SK-N-SH (cell line): ENCODE data around the gene ADAMTS3. TPM values are rescaled to one million over a fixed set of nuclear protein-coding genes. Genes with fewer than 3 reads are reported as not detected.

Experiments
- CTCF ChIA-PET: fragments of 300-600, 350-600 bp; formaldehyde crosslinking; extraction: SDS; loops from one replicate; lab custom pipeline; 2021; lab: Yijun Ruan, JAX
- POLR2A ChIA-PET: fragments of 350-600 bp; sonication (Branson Sonifier 250); formaldehyde crosslinking; extraction: SDS; loops from one replicate; lab custom pipeline; 2020; ENCODE audit warnings: antibody characterized with exemption, inconsistent platforms; lab: Yijun Ruan, JAX
- DNase-seq: peaks from one replicate; pipeline ENCODE4 v3.0.0; 2012
- H2AFZ ChIP-seq: fragments of 200-600 bp; sonication (generic); 2 replicates; pipeline ENCODE4 v1.8.1; 2016; ENCODE audit warnings: antibody characterized with exemption, mild to moderate bottlenecking, low read depth
- H3F3A ChIP-seq: fragments of 200-600 bp; sonication (generic); replicated peaks from 2 replicates; pipeline ENCODE3; 2016; ENCODE audit warnings: antibody characterized with exemption, mild to moderate bottlenecking; ENCODE audit not compliant: insufficient read depth
- H3K27ac ChIP-seq, 2 experiments: fragments of 200-500 bp in 1 of 2; fragments of 200-600 bp in 1 of 2; sonication (Bioruptor generic) in 1 of 2; sonication (generic), shearing (Covaris generic) in 1 of 2; 2 replicates each; pipeline versions ENCODE4 v1.5.1 to v1.6.1; 2014 to 2016; ENCODE audit warnings: low read depth in 2 of 2, inconsistent platforms in 1 of 2, low read length in 1 of 2, mild to moderate bottlenecking in 1 of 2, mixed read lengths in 1 of 2
- H3K27me3 ChIP-seq: fragments of 200-600 bp; sonication (generic), shearing (Covaris generic); 2 replicates; pipeline ENCODE4 v1.6.1; 2016; ENCODE audit warnings: mixed run types; ENCODE audit not compliant: insufficient read depth
- H3K36me3 ChIP-seq, 2 experiments: fragments of 200-500 bp in 1 of 2; fragments of 200-600 bp in 1 of 2; sonication (Bioruptor generic) in 1 of 2; sonication (generic) in 1 of 2; replicated peaks in 1 of 2; 2 replicates each; pipeline versions ENCODE3 to v1.5.1; 2014 to 2016; ENCODE audit warnings: low read length in 1 of 2, mild to moderate bottlenecking in 1 of 2; ENCODE audit not compliant: insufficient read depth in 2 of 2, control insufficient read depth in 1 of 2
- H3K4me1 ChIP-seq, 2 experiments: fragments of 200-500 bp in 1 of 2; fragments of 200-600 bp in 1 of 2; sonication (Bioruptor generic) in 1 of 2; sonication (generic), shearing (Covaris generic) in 1 of 2; 2 replicates each; pipeline versions ENCODE4 v1.5.1 to v1.6.1; 2014 to 2016; ENCODE audit warnings: low read depth in 1 of 2, low read length in 1 of 2, mixed run types in 1 of 2; ENCODE audit not compliant: insufficient read depth in 2 of 2, control insufficient read depth in 1 of 2
- H3K4me2 ChIP-seq: fragments of 200-600 bp; sonication (generic), shearing (Covaris generic); 2 replicates; pipeline ENCODE4 v1.6.1; 2017; ENCODE audit warnings: mixed run types
- H3K4me3 ChIP-seq, 2 experiments: fragments of 200-500 bp in 1 of 2; fragments of 200-600 bp in 1 of 2; sonication (Bioruptor generic) in 1 of 2; sonication (generic), shearing (Covaris generic) in 1 of 2; 2 replicates each; pipeline versions ENCODE4 v1.5.1 to v1.8.1; 2014 to 2016; ENCODE audit warnings: low read depth in 2 of 2, inconsistent platforms in 1 of 2, low read length in 1 of 2, mild to moderate bottlenecking in 1 of 2, mixed read lengths in 1 of 2, moderate library complexity in 1 of 2
- H3K79me2 ChIP-seq: fragments of 200-600 bp; sonication (generic); 2 replicates; pipeline ENCODE4 v1.8.1; 2017; ENCODE audit warnings: mild to moderate bottlenecking; ENCODE audit not compliant: insufficient read depth
- H3K9ac ChIP-seq: fragments of 200-600 bp; sonication (generic); 2 replicates; pipeline ENCODE4 v1.6.1; 2017; ENCODE audit warnings: mixed run types
- H3K9me2 ChIP-seq: fragments of 200-600 bp; sonication (generic); 2 replicates; pipeline ENCODE4 v1.6.1; 2017; ENCODE audit warnings: mixed run types
- H3K9me3 ChIP-seq: fragments of 200-600 bp; sonication (generic); 2 replicates; pipeline ENCODE4 v1.6.1; 2017; ENCODE audit warnings: mixed run types, mild to moderate bottlenecking, moderate library complexity
- H4K20me1 ChIP-seq: fragments of 200-600 bp; sonication (generic); 2 replicates; pipeline ENCODE4 v1.6.1; 2017; ENCODE audit warnings: mild to moderate bottlenecking, mixed run types; ENCODE audit not compliant: insufficient read depth
- EZH2phosphoT487 ChIP-seq: fragments of 200-600 bp; sonication (generic); IDR thresholded peaks from 2 replicates; pipeline ENCODE4 v1.6.1; 2017; ENCODE audit warnings: low read depth, mixed run types, mild to moderate bottlenecking, antibody characterized with exemption, moderate library complexity, borderline replicate concordance
- FOXM1 ChIP-seq: IDR thresholded peaks from 2 replicates; pipeline ENCODE4 v1.4.0; 2012; ENCODE audit warnings: low read depth, mild to moderate bottlenecking
- GABPA ChIP-seq: IDR thresholded peaks from 2 replicates; pipeline ENCODE4 v1.4.0; 2012; ENCODE audit warnings: low read depth, mild to moderate bottlenecking
- GATA2 ChIP-seq: sonication (generic); formaldehyde crosslinking; IDR thresholded peaks from 2 replicates; pipeline ENCODE4 v1.5.0; 2020; ENCODE audit warnings: mild to moderate bottlenecking, missing genetic modification reagents
- IRF3 ChIP-seq: fragments of 150-350 bp; IDR thresholded peaks from 2 replicates; pipeline ENCODE4 v1.6.1; 2016; ENCODE audit warnings: mild to moderate bottlenecking, low read depth, low read length
- JUND ChIP-seq: IDR thresholded peaks from 2 replicates; pipeline ENCODE4 v1.4.0; 2012
- MEF2A ChIP-seq: IDR thresholded peaks from 2 replicates; pipeline ENCODE4 v1.4.0; 2012; ENCODE audit warnings: low read depth, borderline replicate concordance
- MXI1 ChIP-seq: IDR thresholded peaks from 2 replicates; pipeline ENCODE4 v1.6.1; 2012; ENCODE audit warnings: mild to moderate bottlenecking, low read depth, low read length, improper control_type of control experiment
- NFIC ChIP-seq: IDR thresholded peaks from 2 replicates; pipeline ENCODE4 v1.4.0; 2012; ENCODE audit warnings: borderline replicate concordance
- NRF1 ChIP-seq: IDR thresholded peaks from 2 replicates; pipeline ENCODE4 v1.6.1; 2012; ENCODE audit warnings: low read depth, mild to moderate bottlenecking, low read length
- PBX3 ChIP-seq: IDR thresholded peaks from 2 replicates; pipeline ENCODE4; 2012
- RAD21 ChIP-seq: IDR thresholded peaks from 2 replicates; pipeline ENCODE4 v1.6.1; 2012; ENCODE audit warnings: mild to moderate bottlenecking, low read length
- RCOR1 ChIP-seq: fragments of 150-350 bp; IDR thresholded peaks from 2 replicates; pipeline ENCODE4 v1.6.1; 2017; ENCODE audit warnings: antibody characterized with exemption, low read length
- REST ChIP-seq: IDR thresholded peaks from 2 replicates; pipeline ENCODE4 v1.6.1; 2012; ENCODE audit warnings: mild to moderate bottlenecking, low read depth, low read length, moderate library complexity
- RFX5 ChIP-seq: IDR thresholded peaks from 2 replicates; pipeline ENCODE4 v1.6.1; 2012; ENCODE audit warnings: mild to moderate bottlenecking, improper control_type of control experiment, low read length
- RXRA ChIP-seq: IDR thresholded peaks from 2 replicates; pipeline ENCODE4 v1.4.0; 2012; ENCODE audit warnings: low read depth, mild to moderate bottlenecking, borderline replicate concordance
- TCF12 ChIP-seq: IDR thresholded peaks from 2 replicates; pipeline ENCODE4 v1.4.0; 2012
- TEAD4 ChIP-seq: IDR thresholded peaks from 2 replicates; pipeline ENCODE4 v1.4.0; 2012; ENCODE audit warnings: mild to moderate bottlenecking, borderline replicate concordance; ENCODE audit not compliant: insufficient read depth
- USF1 ChIP-seq: IDR thresholded peaks from 2 replicates; pipeline ENCODE4 v1.4.0; 2012; ENCODE audit warnings: low read depth, borderline replicate concordance
- ZBTB33 ChIP-seq: IDR thresholded peaks from 2 replicates; pipeline ENCODE4 v1.4.0; 2012; ENCODE audit warnings: low read depth, borderline replicate concordance
- WGBS: methylation state at CpG from one replicate; pipeline ENCODE4 v1.1.6; 2017; ENCODE audit warnings: low lambda C conversion rate; 5-methylcytosine and 5-hydroxymethylcytosine counted together
- polyA plus RNA-seq, 3 experiments: library from polyadenylated mRNA; depleted of rRNA; stranded (reverse); fragments of >200 nt; gene quantifications; 2 replicates each; pipeline ENCODE4 v1.2.3, GENCODE V29; 2012

Gene ADAMTS3
- polyA plus RNA-seq, 1 of the 3 experiments (the other 2 are of a cell fraction), result 0.99 TPM

- no peaks in the 10 kb centered on the region for H3K36me3 ChIP-seq
- no peak overlapping the region for H3K9ac ChIP-seq
- H3K79me2 ChIP-seq, result no peaks in the 10 kb centered on the region
- CTCF ChIA-PET, result interaction anchor here (0.9 to 1.2 kb wide), 2 partner anchors 12 to 17 kb away, joined by 4 to 5 read pairs; no protein-coding TSS in a partner anchor
- TF ChIP-seq GATA2 (CRISPR knock-in tag), result no peak
- TF ChIP-seq RCOR1, result no peak
- no peak for TF ChIP-seq NRF1
- no peak for TF ChIP-seq JUND
- no peak for TF ChIP-seq ZBTB33
- TF ChIP-seq PBX3, result no peak
- TF ChIP-seq RFX5, result no peak
- no peak for TF ChIP-seq GABPA
- TF ChIP-seq IRF3, result no peak
- no peak for TF ChIP-seq MEF2A
- TF ChIP-seq USF1, result no peak
- no peak for TF ChIP-seq MXI1
- no peak for TF ChIP-seq EZH2phosphoT487
- TF ChIP-seq FOXM1, result no peak
- no peak for TF ChIP-seq REST
- no peak for TF ChIP-seq RXRA
- no peak for TF ChIP-seq TEAD4
- TF ChIP-seq TCF12, result no peak
- no peak for TF ChIP-seq RAD21
- no peak for TF ChIP-seq NFIC
- TF ChIP-seq, all 33 proteins: peak for 0
- no peaks in the 10 kb centered on the region for H3K9me3 ChIP-seq
- no peak for DNase-seq
- H2AFZ ChIP-seq, result no peak overlapping the region
- POLR2A ChIA-PET, result no interaction called here
- no peak overlapping the region for H3K4me3 ChIP-seq
- H3K4me2 ChIP-seq, result no peak overlapping the region
- H3K4me1 ChIP-seq, result no peaks in the 10 kb centered on the region; a peak in 1 of 4 replicates
- H3K27ac ChIP-seq, result no peak overlapping the region
- H4K20me1 ChIP-seq, result no peaks in the 10 kb centered on the region
- H3K27me3 ChIP-seq, result no peaks in the 10 kb centered on the region
- no peaks in the 10 kb centered on the region for H3F3A ChIP-seq
- WGBS, result 92% methylated on average over 3 of the region's 3 CpGs
- H3K9me2 ChIP-seq, result no peaks in the 10 kb centered on the region
Observed at GRCh38 chr4:72446353-72447055, 122.5 kb downstream of the ADAMTS3 start.
